Renal pelvis (tissue), 4 donors: Measurements from ENCODE around the gene GMIP. TPM values are rescaled to one million over a fixed set of nuclear protein-coding genes. Genes with fewer than 3 reads are reported as not detected.

Experiments used
- DNase-seq: peaks from one replicate; pipeline ENCODE4 v3.0.0-alpha.2; 2013
- polyA plus RNA-seq, 3 donors: library from polyadenylated mRNA; unstranded; fragments of 120-200 nt; gene quantifications; one replicate each; pipeline ENCODE4 v1.2.1, GENCODE V29; 2013; ENCODE audit not compliant: insufficient read length in 3 of 3

The GMIP gene
- polyA plus RNA-seq, 3 donors = 4.9 to 7.0 (median 6.6) TPM

- DNase-seq = no peak
These were observed 16.3 kb upstream of the GMIP start for GRCh38 chr19:19659646-19660245.

- no peak for DNase-seq
These were observed 13.9 kb upstream of the GMIP start for GRCh38 chr19:19657397-19657783.

GRCh38 chr19:19656451-19657396 lies 13.3 kb upstream of the GMIP start:
- DNase-seq = no peak

GRCh38 chr19:19655641-19656343 lies 12.3 kb upstream of the GMIP start:
- no peak for DNase-seq

GRCh38 chr19:19655051-19655594 lies 11.7 kb upstream of the GMIP start:
- DNase-seq = no peak

GRCh38 chr19:19654441-19654840 lies 11.0 kb upstream of the GMIP start:
- no peak for DNase-seq

GRCh38 chr19:19653597-19654147 lies 10.2 kb upstream of the GMIP start:
- DNase-seq = no peak

GRCh38 chr19:19652482-19653295 lies 9.2 kb upstream of the GMIP start:
- no peak for DNase-seq

GRCh38 chr19:19651076-19651475 lies 7.6 kb upstream of the GMIP start:
- DNase-seq = no peak

- DNase-seq = no peak
These were observed 6.9 kb upstream of the GMIP start for GRCh38 chr19:19650331-19650730.

GRCh38 chr19:19649580-19649995 lies 6.1 kb upstream of the GMIP start:
- no peak for DNase-seq

- no peak for DNase-seq
These were observed 5.7 kb upstream of the GMIP start for GRCh38 chr19:19649155-19649554.

GRCh38 chr19:19647037-19647835 lies 3.8 kb upstream of the GMIP start:
- no peak for DNase-seq

- DNase-seq = no peak
These were observed 1.9 kb upstream of the GMIP start for GRCh38 chr19:19645233-19645870.

GRCh38 chr19:19644054-19644388 lies 564 bp upstream of the GMIP start:
- DNase-seq = no peak

- no peak for DNase-seq
These were observed 825 bp downstream of the GMIP start for GRCh38 chr19:19642506-19643157.

GRCh38 chr19:19637523-19638251 lies 5.8 kb downstream of the GMIP start:
- no peak for DNase-seq

GRCh38 chr19:19637186-19637522 lies 6.3 kb downstream of the GMIP start:
- DNase-seq = no peak
